Liver (tissue), 9 donors: ENCODE results near the gene CELF2. TPM values are rescaled to one million over a fixed set of nuclear protein-coding genes. Genes with fewer than 3 reads are reported as not detected.

ENCODE experiments used
- DNase-seq: peaks from one replicate; pipeline ENCODE4 v3.0.0-alpha.2; 2017; ENCODE audit warnings: low spot score
- H3K27ac ChIP-seq, 2 donors: one replicate each; pipeline ENCODE4 v1.7.0; 2013; ENCODE audit warnings: inconsistent platforms in 2 of 2, low read length in 2 of 2, control low read depth in 1 of 2, low read depth in 1 of 2, mild to moderate bottlenecking in 1 of 2
- H3K27me3 ChIP-seq, 4 donors: one replicate each; pipeline versions ENCODE4 v1.6.1 to v1.7.0; 2013; ENCODE audit warnings: low read length in 3 of 4, inconsistent platforms in 1 of 4, mild to moderate bottlenecking in 1 of 4, moderate library complexity in 1 of 4; ENCODE audit not compliant: control insufficient read depth in 4 of 4, insufficient read depth in 4 of 4
- H3K36me3 ChIP-seq, 4 donors: one replicate each; pipeline versions ENCODE4 v1.6.1 to v1.7.0; 2013; ENCODE audit warnings: low read length in 3 of 4, mild to moderate bottlenecking in 3 of 4, low read depth in 1 of 4, moderate library complexity in 1 of 4; ENCODE audit not compliant: control insufficient read depth in 4 of 4, insufficient read depth in 3 of 4
- H3K4me1 ChIP-seq, 4 donors: one replicate each; pipeline versions ENCODE4 v1.6.1 to v1.7.0; 2013; ENCODE audit warnings: low read length in 3 of 4, mild to moderate bottlenecking in 3 of 4, moderate library complexity in 1 of 4; ENCODE audit not compliant: control insufficient read depth in 4 of 4, insufficient read depth in 4 of 4
- H3K4me3 ChIP-seq, 3 donors: one replicate each; pipeline versions ENCODE4 v1.6.1 to v1.7.0; 2013; ENCODE audit warnings: low read length in 3 of 3, control low read depth in 1 of 3, low read depth in 1 of 3, mild to moderate bottlenecking in 1 of 3
- H3K9ac ChIP-seq, 2 donors: one replicate each; pipeline ENCODE4 v1.7.0; 2013; ENCODE audit warnings: low read length in 2 of 2, mild to moderate bottlenecking in 2 of 2, moderate library complexity in 2 of 2, control low read depth in 1 of 2, low read depth in 1 of 2
- H3K9me3 ChIP-seq, 4 donors: one replicate each; pipeline versions ENCODE4 v1.6.1 to v1.7.0; 2013; ENCODE audit warnings: low read length in 3 of 4; ENCODE audit not compliant: control insufficient read depth in 4 of 4
- HNF4G ChIP-seq: IDR thresholded peaks from 2 replicates; pipeline ENCODE4 v1.6.1; 2016; ENCODE audit warnings: antibody characterized with exemption
- JUND ChIP-seq, 2 donors: IDR thresholded peaks; 2 replicates each; pipeline ENCODE4 v1.6.1; 2016; ENCODE audit warnings: antibody characterized with exemption in 2 of 2
- RAD21 ChIP-seq, 2 donors: IDR thresholded peaks; 2 replicates each; pipeline ENCODE4 v1.6.1; 2016; ENCODE audit warnings: antibody characterized with exemption in 2 of 2, mild to moderate bottlenecking in 2 of 2
- RXRA ChIP-seq, 2 donors: IDR thresholded peaks; 2 replicates each; pipeline ENCODE4 v1.6.1; 2017 to 2018; ENCODE audit warnings: antibody characterized with exemption in 2 of 2, mild to moderate bottlenecking in 1 of 2
- WGBS: extraction: QIAGEN DNeasy Blood & Tissue Kit; methylation state at CpG from one replicate; pipeline ENCODE4 v1.1.7; 2013; 5-methylcytosine and 5-hydroxymethylcytosine counted together
- polyA plus RNA-seq, 2 donors: library from polyadenylated mRNA; stranded (reverse) in 1 of 2; unstranded in 1 of 2; fragments of 200-250 nt in 1 of 2; fragments of >200 nt in 1 of 2; fragmentation: Nextera tagmentation in 1 of 2; extraction: Ambion mirVana in 1 of 2; gene quantifications; one replicate each; pipeline versions ENCODE4 v1.2.1 to v1.2.3, GENCODE V29; 2013 to 2015
- total RNA-seq, 2 donors: library from RNA; depleted of rRNA; stranded (reverse); fragments of >200 nt; gene quantifications; one replicate each; pipeline ENCODE4 v1.2.3, GENCODE V29; 2014
- TF ChIP-seq, protein P1 (sequence below): IDR thresholded peaks from 2 replicates; pipeline ENCODE4 v1.6.1; 2016; ENCODE audit warnings: antibody characterized with exemption, mild to moderate bottlenecking
- TF ChIP-seq, protein P2 (sequence below): IDR thresholded peaks from 2 replicates; pipeline ENCODE4 v1.6.1; 2016; ENCODE audit warnings: antibody characterized with exemption
- donor health status: healthy.
- donor health status: healthy.
- donor health status: healthy.
- donor health status: healthy.
- donor health status: healthy.

Gene CELF2
- total and polyA plus RNA-seq, 4 donors = 1.4 to 8.5 (median 5.6) TPM

DNA sequence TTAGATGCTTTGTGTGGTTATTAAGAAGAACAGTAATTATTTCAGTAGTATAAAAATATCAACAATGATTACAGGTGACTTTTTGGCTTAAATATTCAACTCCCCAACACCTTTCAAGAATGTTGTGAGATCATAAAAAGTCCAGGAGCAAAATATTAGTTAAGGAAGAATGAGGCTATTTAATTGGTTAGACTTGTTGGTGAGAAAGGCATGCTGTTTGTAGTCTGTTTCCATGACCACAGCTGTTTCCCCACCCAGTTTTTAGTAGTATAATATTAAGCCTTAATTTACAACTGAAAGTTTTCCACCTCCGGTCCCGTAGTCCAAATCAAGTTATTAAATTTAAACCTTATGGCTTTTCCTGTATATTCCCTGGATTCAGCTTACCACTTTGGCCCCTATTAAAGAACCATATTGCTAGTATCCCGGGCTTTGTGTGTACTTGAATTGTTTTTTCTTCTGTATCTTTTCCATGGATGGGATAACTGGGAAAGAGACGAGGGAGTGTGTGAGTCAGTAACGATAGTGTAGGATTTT lies 133.3 kb downstream of the CELF2 start:
- Histone ChIP-seq H3K9me3 (no peaks in the 10 kb centered on the region), H3K9ac (no peak overlapping the region), H3K27ac (no peak overlapping the region), H3K36me3 (no peaks in the 10 kb centered on the region), H3K27me3 (no peaks in the 10 kb centered on the region), H3K4me3 (no peak overlapping the region), H3K4me1 (peaks cover 0 to under 1% (median 0%) of the 10 kb centered on the region in 4 donors)
- TF ChIP-seq, protein P1, sequence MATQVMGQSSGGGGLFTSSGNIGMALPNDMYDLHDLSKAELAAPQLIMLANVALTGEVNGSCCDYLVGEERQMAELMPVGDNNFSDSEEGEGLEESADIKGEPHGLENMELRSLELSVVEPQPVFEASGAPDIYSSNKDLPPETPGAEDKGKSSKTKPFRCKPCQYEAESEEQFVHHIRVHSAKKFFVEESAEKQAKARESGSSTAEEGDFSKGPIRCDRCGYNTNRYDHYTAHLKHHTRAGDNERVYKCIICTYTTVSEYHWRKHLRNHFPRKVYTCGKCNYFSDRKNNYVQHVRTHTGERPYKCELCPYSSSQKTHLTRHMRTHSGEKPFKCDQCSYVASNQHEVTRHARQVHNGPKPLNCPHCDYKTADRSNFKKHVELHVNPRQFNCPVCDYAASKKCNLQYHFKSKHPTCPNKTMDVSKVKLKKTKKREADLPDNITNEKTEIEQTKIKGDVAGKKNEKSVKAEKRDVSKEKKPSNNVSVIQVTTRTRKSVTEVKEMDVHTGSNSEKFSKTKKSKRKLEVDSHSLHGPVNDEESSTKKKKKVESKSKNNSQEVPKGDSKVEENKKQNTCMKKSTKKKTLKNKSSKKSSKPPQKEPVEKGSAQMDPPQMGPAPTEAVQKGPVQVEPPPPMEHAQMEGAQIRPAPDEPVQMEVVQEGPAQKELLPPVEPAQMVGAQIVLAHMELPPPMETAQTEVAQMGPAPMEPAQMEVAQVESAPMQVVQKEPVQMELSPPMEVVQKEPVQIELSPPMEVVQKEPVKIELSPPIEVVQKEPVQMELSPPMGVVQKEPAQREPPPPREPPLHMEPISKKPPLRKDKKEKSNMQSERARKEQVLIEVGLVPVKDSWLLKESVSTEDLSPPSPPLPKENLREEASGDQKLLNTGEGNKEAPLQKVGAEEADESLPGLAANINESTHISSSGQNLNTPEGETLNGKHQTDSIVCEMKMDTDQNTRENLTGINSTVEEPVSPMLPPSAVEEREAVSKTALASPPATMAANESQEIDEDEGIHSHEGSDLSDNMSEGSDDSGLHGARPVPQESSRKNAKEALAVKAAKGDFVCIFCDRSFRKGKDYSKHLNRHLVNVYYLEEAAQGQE = no peak
- TF ChIP-seq, protein P2, sequence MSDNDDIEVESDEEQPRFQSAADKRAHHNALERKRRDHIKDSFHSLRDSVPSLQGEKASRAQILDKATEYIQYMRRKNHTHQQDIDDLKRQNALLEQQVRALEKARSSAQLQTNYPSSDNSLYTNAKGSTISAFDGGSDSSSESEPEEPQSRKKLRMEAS = no peak
- DNase-seq = no peak
- WGBS = 82% methylated on average over 5 of the region's 5 CpGs

DNA sequence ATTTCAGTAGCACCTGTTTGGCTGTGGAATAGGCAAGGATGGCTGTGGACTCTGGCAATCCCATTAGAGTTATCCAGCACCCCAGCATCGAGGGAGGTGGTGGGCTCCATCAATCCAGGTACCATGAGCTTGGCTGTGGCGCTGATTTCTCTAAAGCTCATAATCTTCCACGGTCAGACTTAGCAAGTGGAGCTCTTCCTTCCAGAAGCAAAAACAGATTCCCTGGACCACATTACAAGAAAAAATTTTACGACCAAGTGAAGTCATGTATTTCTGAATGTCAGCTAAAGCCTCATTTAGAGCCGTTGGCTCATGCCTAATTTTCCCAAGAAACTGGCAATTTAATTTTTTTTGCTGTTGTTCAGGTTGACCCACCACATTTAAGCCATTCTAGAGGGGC lies 135.1 kb downstream of the CELF2 start:
- Histone ChIP-seq H3K4me1 (no peaks in the 10 kb centered on the region), H3K4me3 (no peak overlapping the region), H3K27me3 (no peaks in the 10 kb centered on the region), H3K9me3 (no peaks in the 10 kb centered on the region), H3K27ac (no peak overlapping the region), H3K36me3 (no peaks in the 10 kb centered on the region), H3K9ac (no peak overlapping the region)
- no peak for DNase-seq
- TF ChIP-seq RXRA (IDR thresholded peaks at IDR 0.05) (no peak), RAD21 (IDR thresholded peaks at IDR 0.05) (no peak), JUND (IDR thresholded peaks at IDR 0.05) (no peak)
- 81% methylated on average over 5 of the region's 5 CpGs for WGBS

DNA sequence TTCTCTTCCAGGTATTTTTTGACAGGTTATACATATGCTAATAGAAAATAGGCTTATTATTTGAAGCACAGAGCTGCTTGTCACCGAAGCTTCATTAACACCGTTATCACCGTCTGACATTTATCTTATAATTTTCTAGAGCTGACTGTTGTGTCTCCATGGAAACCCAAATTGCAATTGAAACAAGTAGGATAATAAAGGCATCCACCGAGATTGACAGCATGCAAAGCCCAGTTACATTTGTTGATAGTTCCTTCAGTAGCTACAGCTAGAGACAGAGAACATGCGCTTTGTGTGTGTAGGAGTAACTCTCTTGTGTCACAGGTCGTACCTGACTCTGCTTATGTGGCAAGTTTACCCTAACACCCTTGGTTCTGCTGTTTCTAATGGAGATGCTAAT lies 135.6 kb downstream of the CELF2 start:
- H3K4me1 ChIP-seq = no peaks in the 10 kb centered on the region
- no peaks in the 10 kb centered on the region for H3K9me3 ChIP-seq
- no peak for DNase-seq
- H3K27me3 ChIP-seq = no peaks in the 10 kb centered on the region
- no peak overlapping the region for H3K4me3 ChIP-seq
- 79% methylated on average over 6 of the region's 6 CpGs for WGBS
- TF ChIP-seq HNF4G (no peak), RXRA (IDR thresholded peaks at IDR 0.05) (no peak)
- TF ChIP-seq, protein P1 = no peak
- H3K9ac ChIP-seq = no peak overlapping the region
- H3K36me3 ChIP-seq = no peaks in the 10 kb centered on the region
- H3K27ac ChIP-seq = no peak overlapping the region
